HG03460 (cell line): Measurements from ENCODE around the gene VPS13D.
"Not testable (repeated sequence)": the region's sequence is repeated elsewhere in the genome, so short reads cannot be mapped to it uniquely, and the experiment has no call there.

ENCODE experiments used
- ATAC-seq: cut with Tn5 transposase; IDR thresholded peaks from one replicate; pipeline ENCODE4 v1.9.1; 2021; ENCODE audit not compliant: unreplicated experiment

Gene VPS13D

DNA sequence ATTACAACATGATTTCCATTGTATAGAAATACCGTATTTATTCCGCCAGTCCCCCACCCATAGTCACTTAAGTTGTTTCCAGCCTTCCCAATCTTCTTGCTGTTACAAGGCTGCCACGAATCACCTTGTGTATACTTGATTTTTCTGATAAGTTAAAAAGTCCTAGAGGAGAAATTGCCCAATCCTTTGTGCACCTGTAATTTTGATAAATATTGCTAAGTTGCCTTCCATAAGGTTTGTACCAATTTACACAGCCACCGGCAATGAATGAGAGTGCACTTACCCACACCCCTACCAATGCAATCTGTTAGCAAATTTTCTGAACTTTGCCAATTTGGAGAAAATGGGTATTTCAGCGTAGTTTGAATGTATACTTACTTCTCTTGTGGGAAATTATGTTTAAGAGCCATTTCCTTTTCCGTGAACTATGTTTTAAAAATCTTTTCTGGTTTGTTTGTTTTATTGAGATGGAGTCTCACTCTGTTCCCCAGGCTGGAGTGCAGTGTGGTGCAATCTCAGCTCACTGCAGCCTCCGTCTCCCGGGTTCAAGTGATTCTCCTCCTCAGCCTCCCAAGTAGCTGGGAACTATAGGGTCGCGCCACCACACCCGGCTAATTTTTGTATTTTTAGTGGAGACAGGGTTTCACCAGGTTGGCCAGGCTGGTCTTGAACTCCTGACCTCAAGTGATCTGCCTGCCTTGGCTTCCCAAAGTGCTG lies 300.8 kb downstream of the VPS13D start:
- ATAC-seq: no peak

DNA sequence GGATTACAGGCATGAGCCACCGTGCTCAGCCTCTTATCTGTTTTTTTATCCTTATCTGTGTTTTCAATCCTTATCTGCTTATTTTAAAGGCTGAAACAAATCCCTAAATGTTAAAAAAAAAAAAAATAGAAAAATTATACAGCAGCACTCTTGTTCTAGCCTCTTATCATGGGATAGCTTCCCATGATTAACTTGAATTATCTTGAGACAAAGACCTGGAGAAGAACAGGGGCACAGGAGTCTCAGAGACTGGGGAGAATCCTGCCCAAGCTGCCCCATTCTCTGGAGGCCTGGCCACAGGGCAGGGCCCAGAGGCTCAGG lies 301.3 kb downstream of the VPS13D start:
- ATAC-seq: no peak

DNA sequence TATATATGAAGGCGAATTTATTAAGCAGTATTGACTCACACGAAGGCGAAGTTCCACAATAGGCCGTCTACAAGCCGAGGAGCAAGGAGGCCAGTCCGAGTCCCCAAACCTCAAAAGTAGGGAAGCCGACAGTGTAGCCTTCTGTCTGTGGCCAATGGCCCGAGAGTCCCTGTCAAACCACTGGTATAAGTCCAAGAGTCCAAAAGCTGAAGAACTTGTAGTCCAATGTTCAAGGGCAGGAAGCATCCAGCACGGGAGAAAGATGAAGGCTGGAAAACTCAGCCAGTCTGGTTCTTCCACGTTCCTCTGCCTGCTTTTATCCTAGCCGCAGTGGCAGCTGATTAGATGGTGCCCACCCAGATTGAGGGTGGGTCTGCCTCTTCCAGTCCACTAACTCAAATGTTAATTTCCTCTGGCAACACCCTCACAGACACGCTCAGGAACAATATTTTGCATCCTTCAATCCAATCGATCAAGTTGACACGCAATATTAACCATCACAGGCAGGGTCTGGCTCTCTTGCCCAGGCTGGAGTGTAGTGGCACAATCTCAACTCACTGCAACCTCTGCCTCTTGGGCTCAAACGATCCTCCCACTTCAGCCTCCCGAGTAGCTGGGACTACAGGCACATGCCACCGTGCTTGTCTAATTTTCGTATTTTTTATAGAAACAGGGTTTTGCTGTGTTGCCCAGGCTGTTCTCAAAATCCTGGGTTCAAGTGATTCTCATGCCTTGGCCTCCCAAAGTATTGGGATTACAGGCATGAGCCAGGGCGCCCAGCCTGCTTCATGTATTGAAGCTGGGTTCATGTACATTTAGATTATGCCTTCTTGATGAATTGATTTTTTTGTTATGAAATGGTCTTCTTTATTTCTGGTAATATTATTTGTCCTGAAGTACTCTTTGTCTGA lies 302.8 kb downstream of the VPS13D start:
- no peak for ATAC-seq

DNA sequence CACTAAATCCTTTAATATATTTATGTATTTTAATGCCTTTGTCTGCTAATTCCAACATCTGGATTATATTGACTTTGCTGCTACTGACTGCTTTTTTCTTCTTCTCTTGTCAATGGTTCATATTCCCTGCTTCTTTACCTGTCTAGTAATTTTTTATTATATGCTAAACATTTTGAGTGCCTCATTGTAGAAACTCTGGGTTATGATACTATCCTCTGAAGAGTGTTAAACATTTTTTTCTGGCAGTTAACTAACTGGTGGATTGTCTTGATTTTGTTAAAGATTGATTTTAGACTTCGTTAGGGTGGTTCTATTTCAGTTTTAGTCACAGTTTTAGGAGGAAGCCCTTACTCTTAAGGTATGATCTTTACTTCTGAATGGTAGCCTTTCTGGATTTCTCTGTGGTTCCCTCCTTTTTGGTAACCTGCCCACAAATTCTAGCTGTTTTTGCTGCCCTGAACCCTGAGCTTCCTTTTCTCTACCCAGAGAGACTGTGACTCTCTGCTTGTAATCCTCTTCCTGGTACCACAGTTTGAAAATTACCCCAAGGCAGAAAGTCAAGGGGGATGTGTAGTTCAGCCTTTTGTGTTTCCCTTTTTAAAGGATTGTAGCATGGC lies 306.3 kb downstream of the VPS13D start:
- no peak for ATAC-seq

DNA sequence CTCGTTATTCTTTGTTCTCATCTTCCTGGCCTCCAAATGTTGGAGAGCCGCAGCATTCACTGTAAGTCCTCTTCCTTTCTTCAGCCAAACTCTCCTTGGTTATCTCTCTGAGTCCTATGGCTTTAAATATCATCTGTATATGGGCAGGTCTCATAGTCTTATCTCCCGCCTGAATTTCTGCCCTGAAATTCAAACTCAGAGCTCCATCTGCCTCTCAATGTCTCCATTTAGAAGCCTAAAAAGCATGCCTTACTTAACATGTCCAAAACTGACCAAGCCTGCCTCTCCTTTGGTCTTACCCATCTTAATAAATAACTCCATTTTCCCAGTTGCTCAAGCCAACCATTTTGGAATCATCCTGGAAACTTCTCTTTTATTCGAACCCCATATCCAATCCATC lies 307.5 kb downstream of the VPS13D start:
- ATAC-seq: no peak

DNA sequence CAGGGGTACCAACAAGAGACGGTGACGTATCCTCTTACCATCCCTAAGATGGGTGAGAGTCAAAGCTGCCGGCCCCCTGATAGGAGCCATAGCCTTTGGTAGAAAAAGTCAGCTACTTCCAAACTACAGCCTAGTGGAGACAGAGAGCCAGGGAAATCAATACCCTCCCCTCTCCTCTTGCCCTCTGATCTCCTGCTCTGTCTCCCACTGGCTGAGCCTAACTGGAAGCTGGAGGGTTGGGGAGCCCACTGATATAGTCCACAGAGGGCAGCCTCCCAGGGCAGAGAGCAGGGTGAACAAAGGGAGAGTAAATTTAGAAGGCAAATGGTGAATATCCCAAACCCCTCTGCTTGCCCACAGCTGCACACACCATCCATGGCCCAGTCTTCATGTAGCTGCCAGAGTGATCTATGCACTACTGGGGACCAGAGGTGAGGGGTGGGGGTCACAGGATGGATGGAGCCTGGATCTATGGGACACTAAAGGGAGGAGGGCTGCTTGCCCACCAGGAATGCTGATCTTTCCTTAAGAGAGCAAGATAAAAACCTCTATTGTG lies 308.2 kb downstream of the VPS13D start:
- ATAC-seq: no peak

DNA sequence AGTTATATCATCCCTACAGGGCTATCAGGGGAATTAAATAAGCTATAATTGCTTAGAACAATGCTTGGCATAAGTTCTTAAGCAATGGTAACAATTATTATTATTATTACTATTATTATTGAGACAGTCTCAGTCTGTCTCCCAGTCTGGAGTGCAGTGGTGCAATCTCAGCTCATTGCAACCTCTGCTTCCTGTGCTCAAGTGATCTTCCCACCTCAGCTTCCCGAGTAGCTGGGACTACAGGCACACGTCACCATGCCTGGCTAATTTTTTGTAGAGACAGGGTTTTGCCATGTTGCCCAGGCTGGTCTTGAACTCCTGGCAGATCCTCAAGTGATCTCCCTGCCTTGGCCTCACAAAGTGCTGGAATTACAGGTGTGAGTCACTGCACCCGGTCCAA lies 308.7 kb downstream of the VPS13D start:
- ATAC-seq: not testable (repeated sequence)

DNA sequence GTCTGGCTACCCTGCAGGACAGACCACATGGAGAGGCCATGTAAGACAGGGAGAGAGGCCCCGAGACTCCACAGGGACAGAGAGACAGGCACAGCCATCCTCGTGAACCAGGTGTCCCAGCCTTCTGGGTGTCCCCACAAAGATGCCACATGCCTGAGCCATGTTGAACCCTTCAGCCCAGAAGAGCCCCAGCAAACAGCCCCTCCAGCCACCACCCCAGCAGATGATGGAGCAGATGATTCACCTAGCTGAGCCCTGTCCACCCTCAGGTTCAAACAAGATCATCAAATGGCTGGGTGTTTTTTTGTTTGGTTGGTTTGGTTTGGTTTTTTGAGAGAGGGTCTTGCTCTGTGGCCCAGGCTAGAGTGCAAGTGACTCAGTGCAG lies 309.5 kb downstream of the VPS13D start:
- ATAC-seq: no peak

DNA sequence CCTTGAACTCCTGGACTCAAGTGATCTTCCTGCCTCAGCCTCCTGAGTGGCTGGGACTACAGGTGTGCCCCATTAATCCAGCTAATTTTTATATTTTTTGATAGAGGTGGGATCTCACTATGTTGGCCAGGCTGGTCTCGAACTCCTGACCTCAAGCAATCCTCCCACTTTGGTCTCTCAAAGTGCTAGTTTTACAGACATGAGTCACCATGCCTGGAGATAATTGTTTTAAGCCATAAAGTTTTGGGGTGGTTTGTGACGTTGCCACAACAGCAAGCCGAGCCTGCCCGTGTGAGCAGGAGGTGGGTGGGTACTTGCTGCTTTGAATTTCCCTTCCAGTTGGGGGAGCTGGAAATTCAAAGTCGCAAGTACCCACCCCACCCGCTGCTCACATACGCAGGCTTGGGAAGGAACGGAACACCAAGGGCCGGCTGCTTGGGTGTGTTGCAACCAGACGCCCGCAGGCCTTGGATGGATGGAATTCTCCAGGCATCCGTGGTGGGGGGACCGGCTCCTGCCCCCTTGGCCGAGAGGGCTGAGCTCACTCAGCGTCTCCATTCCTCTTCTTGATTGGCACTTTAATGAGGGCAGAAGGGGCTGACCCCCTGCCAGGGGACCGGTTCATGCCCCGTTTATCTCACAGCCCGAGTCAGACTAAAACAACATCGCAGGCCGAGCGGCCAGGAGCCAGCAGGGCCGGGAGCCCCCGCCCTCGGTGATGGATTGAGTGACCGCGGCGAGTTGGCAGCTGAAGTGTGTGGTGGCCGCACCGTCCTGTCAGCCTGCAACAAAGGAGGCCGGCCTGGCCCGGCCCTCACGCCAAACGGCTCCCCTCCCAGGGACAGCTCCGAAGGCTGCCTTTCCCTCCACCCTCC lies 310.1 kb downstream of the VPS13D start:
- ATAC-seq: no peak

DNA sequence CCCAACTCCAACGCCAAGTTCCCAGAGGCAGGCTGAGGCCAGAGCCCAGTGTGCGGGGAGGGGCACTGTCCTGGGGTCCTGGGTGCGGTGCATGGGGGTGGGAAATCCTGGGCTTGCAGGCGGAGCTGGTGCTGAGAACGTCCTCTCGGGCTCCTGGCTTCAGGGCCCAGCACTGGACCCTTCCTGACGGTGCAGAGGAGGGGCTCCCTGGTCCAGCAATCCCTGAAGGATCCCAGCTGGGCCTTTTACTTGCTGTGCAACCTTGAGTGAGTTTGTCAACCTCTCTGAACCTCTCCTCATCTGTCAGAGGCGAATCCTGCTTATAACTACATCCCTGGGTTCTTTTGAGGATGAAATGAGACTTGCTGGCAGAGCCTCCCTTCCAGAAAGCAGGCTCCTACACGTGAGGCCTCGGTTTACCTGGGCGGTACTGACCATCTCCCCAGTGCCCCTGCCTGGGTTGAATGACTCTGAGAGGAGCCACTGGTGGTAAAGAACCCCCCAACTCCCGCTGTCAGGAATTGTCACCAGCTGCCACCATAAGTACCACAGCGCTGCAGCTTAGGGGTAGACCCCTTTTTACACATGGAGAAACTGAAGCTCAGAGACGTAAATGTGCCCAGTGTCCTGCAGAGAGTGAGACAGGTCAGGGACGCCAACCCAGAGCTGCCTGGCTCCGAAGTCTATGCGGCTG lies 310.9 kb downstream of the VPS13D start:
- ATAC-seq: no peak

DNA sequence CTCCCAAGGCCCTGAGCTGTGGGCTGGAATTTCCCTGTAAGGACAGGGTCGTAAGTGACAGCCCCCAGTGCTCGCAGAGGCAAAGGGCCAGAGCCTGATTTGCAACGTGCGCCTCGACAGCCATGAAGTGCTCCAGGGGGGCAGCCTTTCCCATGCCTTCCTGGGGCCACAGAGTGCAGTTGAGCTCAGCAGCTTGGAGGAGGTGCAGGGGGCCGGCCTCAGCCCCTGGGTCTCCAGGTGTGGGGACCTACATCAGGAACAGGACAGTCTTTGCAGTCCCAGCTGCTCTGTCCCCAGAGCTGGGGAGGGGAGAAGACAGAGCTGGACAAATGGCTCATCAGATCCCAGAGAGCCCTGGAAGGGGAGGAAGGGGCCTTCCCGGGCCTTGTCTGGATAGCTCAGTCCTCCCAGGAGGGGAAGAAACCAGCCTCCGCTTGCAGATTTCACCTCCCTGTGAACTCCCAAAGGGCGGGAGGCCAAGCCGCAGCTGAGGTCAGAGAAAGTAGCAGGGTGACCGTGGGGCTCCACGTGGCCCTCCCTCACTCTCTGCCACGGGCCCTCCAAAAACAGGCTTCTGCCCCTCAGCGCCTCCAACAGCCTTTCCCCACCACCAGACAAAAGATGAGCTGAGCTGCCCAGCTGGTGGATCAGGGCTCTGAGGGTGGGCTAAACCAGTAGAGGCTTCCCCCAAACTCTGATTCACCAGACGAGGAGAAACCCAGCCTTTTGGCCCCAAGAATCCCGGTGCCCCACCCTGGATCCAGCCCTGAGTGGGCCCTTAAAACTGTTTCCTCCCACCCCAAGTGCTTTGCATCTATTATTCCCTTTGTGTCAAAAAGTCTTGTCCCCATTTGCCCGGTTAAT lies 311.7 kb downstream of the VPS13D start:
- no peak for ATAC-seq

DNA sequence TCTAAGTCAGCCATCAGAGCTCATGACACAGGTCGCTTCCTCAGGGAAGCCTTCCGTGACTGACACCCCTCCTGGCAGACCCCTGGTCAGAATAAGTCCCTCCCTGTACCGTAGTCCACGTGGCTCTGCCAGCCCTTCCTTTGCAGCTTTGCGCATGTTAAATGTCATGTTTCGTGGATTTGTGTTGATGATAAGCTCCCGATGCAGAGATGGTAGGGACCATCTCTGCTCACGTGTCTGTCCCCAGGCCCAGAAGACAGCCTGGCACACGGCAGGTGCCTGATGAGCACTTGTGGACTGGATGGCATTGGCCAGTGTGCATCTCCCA lies 312.3 kb downstream of the VPS13D start:
- ATAC-seq: no peak

DNA sequence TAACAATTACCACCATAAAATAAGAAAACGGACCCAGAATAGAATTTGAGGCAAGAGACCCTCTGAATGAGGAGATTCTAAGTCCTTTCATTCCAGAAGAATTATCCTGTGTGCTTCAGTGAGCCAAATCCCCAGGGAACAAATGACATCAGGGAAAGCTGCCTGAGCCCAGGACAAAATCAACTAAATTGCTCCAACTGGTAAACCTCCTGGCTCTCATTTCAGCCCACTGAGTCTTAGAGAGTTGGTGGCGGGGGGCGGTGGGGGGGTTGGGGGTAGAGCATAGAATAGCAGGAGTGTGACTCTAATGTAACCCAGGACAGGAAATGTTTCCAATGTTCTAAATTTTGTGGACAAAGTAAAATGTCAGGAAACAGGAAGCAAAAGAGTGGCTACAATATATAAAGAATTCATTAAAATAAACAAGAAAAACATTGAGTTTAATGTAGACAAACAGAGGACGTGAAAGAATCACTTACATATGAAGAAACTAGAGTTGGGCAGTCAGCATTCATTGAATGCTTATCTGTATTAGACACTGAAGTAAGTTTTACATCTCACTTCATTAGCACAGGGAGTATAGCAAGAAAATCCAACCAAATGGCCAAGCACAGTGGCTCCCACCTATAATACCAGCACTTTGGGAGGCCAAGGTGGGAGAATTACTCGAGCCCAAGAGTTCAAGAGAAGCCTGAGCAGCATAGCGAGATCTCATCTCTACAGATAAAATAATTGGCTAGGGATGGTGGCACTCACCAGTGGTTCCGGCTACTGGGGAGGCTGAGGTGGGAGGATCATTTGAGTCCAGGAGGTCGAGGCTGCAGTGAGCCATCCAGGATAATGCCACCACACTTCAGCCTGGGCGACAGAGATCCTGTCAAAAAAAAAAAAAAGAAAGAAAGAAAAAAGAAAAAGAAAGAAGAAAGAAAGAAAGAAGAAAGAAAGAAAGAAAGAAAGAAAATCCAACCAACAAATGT lies 313.1 kb downstream of the VPS13D start:
- no peak for ATAC-seq

DNA sequence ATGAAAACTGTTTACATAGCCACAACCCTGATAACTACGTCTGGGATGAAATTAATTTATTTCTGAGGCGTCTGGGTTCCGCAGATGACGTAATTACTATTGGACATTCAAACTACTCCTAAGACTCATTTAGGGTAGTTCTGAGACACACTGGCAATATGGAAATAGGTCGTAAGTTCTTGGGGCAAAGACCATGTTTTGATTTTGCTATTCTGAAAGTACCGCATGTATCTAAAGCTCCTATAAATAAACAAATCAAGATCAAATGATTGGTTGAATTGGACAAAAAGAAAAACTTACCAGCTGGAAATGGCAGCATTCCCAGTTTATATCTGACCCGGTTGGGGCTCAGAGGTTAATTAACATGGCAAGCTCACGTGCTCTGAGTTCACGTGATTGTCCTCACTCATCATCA lies 313.9 kb downstream of the VPS13D start:
- ATAC-seq: no peak

DNA sequence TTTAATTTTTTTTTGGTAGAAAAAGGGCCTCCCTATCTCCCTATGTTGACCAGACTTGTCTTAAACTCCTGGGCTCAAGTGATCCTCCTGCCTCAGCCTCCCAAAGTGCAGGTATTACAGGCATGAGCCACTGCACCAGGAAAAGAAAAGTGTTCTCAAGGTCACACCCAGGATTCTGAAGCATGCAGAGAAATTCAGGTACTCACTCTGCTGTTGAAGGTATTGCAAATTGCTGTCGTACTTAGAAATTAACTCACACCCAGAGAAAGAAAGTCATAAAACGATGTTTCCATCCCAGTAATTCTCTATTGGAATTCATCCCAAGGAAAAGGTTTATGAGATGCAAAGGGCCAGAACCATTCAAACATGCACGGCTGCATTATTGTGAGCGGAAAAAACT lies 314.5 kb downstream of the VPS13D start:
- no peak for ATAC-seq

DNA sequence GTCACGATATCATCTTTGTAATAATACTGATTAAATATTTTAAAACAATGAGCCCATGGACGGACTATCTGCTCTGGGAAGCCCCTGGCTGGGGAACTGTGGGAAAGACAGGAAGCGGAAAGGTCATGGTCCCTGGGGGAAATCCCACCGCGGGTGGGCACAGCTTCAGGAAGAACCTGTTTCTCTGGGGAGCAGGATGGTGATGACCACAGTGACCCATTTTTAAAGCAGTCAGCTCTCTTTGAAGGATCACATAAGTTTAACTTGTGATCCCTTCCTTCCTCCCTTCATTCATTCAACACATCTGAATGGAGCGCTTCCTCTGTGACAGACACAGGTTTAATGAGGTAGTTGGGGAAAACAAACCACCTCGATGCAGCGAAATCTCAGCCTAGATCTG lies 315.2 kb downstream of the VPS13D start:
- ATAC-seq: no peak

DNA sequence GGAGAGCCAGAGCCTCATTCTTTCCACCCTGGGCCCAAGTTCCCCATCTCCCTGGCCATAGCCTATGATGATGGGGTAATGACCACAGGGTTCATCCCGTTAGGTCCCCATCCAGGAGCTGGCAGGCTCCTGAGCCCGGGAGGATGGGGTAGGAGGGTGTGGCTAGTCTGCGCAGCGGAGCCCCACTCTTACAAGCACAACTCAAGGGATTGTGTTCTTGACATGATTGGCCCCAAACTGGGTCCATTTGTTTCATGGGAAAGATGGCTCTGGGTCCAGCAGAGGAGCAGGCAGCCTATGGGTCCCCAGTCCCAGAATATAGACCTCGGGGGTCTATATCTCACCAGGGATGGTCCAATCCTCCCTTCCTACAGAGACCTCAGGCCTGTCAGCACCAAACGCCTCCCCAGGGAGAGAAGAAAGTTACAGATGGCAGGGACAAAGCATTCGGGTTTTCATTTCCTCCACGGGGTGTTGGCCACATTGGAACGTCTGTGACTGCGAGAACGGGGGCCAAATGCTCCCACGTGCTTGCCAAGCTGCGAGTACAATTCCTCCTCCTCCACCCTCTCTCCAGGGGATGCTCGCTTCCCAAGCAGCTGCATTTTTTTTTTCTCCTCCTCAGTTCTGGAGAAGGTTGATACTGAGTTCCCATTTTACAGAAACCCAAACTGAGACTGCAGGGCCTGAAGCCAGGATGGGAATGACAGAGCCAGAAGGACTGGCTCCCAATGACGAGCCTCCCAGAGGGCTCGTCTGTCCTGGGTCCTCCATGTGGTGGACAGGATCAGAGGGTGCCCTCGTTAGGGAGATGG lies 317.1 kb downstream of the VPS13D start:
- no peak for ATAC-seq
